AG04450 (cell line): ENCODE data around the gene TFEC. TPM values are rescaled to one million over a fixed set of nuclear protein-coding genes. Genes with fewer than 3 reads are reported as not detected.

ENCODE experiments used
- CTCF ChIA-PET: fragments of 300-600, 350-600 bp; formaldehyde crosslinking; extraction: SDS; loops from one replicate; lab custom pipeline; 2022; ENCODE audit warnings: antibody characterized with exemption, inconsistent platforms; lab: Charles Lee
- POLR2A ChIA-PET: fragments of 350-600 bp; formaldehyde crosslinking; extraction: SDS; loops from one replicate; lab custom pipeline; 2021; ENCODE audit warnings: antibody characterized with exemption, inconsistent platforms; lab: Yijun Ruan, JAX
- DNase-seq: peaks from one replicate; pipeline ENCODE4 v3.0.0-alpha.2; 2011; ENCODE audit warnings: low read depth, low spot score
- H3K27ac ChIP-seq: one replicate; pipeline ENCODE4 v1.5.1; 2012; ENCODE audit warnings: low read depth, low read length, control low read depth
- H3K27me3 ChIP-seq: one replicate; pipeline ENCODE4 v1.6.0; 2012; ENCODE audit warnings: low read length; ENCODE audit not compliant: control insufficient read depth, insufficient read depth
- H3K4me3 ChIP-seq: 2 replicates; pipeline ENCODE4 v1.5.1; 2011; ENCODE audit warnings: mild to moderate bottlenecking, low read depth, low read length, control low read depth
- H3K9me3 ChIP-seq: 2 replicates; pipeline ENCODE4 v1.5.1; 2012; ENCODE audit warnings: low read length; ENCODE audit not compliant: control insufficient read depth, insufficient read depth
- polyA plus RNA-seq: library from polyadenylated mRNA; depleted of rRNA; stranded (reverse); fragments of >200 nt; gene quantifications from 2 replicates; pipeline ENCODE4 v1.2.3, GENCODE V29; 2011
- TF ChIP-seq, protein P1 (sequence below): IDR thresholded peaks from 2 replicates; pipeline ENCODE4 v1.5.1; 2011; ENCODE audit warnings: low read depth, low read length, control low read depth, inconsistent platforms

TFEC gene
- polyA plus RNA-seq, 1 experiment: 0.10 TPM

DNA sequence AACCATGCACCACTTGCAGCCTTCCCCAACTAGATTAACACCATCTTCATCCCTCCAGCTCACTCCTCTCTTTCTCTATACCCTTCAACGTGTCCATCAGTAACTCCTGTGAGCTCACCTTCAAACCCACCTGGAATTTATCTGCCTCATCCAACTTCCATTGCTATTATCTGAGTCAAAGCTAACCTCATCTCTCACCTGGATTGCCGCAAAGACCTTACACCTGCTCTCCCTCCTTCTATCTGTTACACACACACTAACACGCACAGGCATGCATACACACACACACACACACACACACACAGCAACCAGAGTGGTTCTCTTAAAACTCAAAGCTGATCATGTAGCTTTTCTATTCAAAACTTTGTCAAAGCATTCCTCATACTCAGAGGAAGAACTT lies 3.8 kb upstream of the TFEC start:
- DNase-seq: no peak
- ChIA-PET CTCF (no interaction called here), POLR2A (no interaction called here)
- H3K4me3 ChIP-seq: no peak overlapping the region
- H3K9me3 ChIP-seq: no peaks in the 10 kb centered on the region
- no peaks in the 10 kb centered on the region for H3K27me3 ChIP-seq
- TF ChIP-seq, protein P1, sequence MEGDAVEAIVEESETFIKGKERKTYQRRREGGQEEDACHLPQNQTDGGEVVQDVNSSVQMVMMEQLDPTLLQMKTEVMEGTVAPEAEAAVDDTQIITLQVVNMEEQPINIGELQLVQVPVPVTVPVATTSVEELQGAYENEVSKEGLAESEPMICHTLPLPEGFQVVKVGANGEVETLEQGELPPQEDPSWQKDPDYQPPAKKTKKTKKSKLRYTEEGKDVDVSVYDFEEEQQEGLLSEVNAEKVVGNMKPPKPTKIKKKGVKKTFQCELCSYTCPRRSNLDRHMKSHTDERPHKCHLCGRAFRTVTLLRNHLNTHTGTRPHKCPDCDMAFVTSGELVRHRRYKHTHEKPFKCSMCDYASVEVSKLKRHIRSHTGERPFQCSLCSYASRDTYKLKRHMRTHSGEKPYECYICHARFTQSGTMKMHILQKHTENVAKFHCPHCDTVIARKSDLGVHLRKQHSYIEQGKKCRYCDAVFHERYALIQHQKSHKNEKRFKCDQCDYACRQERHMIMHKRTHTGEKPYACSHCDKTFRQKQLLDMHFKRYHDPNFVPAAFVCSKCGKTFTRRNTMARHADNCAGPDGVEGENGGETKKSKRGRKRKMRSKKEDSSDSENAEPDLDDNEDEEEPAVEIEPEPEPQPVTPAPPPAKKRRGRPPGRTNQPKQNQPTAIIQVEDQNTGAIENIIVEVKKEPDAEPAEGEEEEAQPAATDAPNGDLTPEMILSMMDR: no peak
- H3K27ac ChIP-seq: no peak overlapping the region

DNA sequence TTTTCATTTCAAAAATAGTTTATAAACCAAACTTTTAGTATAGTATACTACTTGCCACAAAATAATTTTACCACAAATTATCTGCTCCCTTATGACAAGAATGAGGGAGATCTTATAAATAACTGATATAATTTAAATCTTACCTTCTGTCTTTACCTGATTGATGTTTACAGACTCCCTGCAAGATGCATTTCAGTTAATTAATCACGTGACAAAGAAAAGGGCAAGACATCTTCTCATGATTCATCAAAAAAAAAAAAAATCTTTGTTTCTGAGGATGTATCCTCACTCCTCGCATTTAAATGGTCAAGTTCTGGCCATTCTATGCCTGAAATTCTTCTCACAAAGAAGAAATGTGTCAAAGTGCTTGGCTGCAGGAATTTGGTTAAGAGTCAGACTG lies 2.3 kb upstream of the TFEC start:
- ChIA-PET CTCF (no interaction called here), POLR2A (no interaction called here)
- Histone ChIP-seq H3K27me3 (no peaks in the 10 kb centered on the region), H3K9me3 (no peaks in the 10 kb centered on the region), H3K27ac (no peak overlapping the region), H3K4me3 (no peak overlapping the region)
- DNase-seq: no peak
- TF ChIP-seq, protein P1: no peak

DNA sequence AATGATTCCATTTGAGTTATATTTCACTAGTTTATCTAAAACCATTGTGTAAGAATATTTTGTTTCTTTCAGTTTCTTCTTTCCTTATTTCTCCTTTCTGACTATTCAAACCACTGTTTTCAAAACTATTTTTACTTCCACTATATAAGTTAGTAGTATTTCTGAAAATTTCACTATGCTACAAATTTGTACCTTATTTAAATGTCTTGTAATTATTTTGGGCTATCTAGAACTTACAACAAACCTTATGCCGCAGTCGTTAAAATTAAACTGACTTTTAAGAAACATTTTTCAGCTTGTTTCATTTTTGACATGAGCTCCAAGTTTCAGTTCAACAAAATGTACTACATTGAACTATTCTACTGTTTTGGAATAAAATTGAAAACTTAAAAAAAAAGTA lies 1.8 kb downstream of the TFEC start:
- POLR2A ChIA-PET: no interaction called here
- CTCF ChIA-PET: no interaction called here
- Histone ChIP-seq H3K4me3 (no peak overlapping the region), H3K27ac (no peak overlapping the region), H3K9me3 (no peaks in the 10 kb centered on the region), H3K27me3 (no peaks in the 10 kb centered on the region)
- DNase-seq: no peak
- TF ChIP-seq, protein P1: no peak

DNA sequence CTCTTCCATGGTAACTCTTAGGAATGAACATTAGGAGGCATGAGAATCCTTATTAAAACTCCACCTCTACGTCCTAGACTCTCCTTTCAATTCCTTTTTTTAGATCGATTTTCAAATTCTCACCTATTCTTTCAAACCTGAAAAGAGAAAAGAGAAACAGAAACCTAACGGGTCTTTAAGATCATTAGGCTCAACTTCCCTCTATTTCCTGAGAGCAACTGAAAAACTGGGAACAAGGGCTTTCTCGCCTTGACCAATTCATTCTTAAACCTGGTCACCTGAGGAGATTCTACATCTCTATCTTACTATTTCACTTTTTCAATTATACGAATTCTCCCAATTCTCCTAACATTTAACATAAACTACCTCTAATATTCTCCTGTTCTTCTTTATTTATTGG lies 2.8 kb downstream of the TFEC start:
- POLR2A ChIA-PET: no interaction called here

DNA sequence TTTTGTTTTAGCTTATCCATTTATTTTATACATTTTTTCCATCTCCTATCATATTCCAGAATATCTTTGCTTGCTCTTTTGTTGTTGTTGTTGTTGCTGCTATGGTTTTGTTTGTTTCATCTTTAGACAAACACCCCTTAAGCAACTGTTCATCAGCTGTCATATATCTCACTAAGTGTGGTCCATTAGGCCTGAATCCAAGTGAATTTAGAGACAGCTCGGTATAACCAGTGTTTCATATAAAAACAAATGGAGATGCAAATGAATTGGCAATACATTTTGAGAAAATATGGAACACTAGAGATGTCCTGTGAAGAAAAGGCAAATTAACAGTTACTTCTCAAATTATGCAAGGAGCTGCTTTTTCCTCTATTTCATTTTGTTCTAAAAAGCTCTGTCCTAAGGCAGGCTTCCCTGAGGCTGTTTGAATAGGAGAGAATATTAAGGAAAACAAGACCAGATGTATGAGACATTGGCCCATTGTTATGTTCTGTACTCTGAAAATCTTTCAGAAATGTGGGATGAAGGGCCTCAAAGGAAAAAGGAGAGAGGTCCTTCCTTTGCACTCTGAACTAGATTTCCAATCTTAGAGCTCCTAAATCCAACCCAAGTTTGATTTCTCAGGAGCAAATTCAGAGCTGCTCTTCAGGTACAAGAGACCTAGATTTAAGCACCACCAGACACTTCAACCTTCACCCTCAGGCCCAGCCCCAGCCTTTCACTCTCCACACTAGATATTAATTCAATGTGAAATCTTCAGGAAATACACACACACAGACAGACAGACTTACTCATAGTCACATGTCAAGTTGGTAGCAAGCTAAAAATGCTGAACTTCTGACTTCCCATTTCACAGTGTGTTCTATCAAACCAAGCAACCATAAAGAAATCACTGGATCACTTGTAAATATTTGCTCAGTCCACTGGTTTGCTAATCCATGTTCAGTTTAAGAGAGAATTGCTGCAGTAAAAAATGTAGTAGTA lies 5.4 kb downstream of the TFEC start:
- DNase-seq: no peak
- H3K9me3 ChIP-seq: no peaks in the 10 kb centered on the region
- POLR2A ChIA-PET: no interaction called here
- H3K27ac ChIP-seq: no peak overlapping the region
- H3K27me3 ChIP-seq: no peaks in the 10 kb centered on the region
- TF ChIP-seq, protein P1: no peak
- no peak overlapping the region for H3K4me3 ChIP-seq
- CTCF ChIA-PET: no interaction called here

More for the DNA sequence above, 2.8 kb downstream of the TFEC start:
- TF ChIP-seq, protein P1: no peak
- no peak for DNase-seq
- Histone ChIP-seq H3K9me3 (no peaks in the 10 kb centered on the region), H3K27ac (no peak overlapping the region), H3K4me3 (no peak overlapping the region), H3K27me3 (no peaks in the 10 kb centered on the region)
- CTCF ChIA-PET: no interaction called here
